D721Med (cell line): ENCODE measurements around the gene PRRC1.

Source experiments
- DNase-seq: peaks from one replicate; pipeline ENCODE4 v3.0.0; 2011; ENCODE audit warnings: low spot score; ENCODE audit not compliant: insufficient read length
- FAIRE-seq: peaks from 2 replicates; lab custom pipeline; 2011; peaks lifted over from hg19 to GRCh38; lab: Jason Lieb, UNC
- TF ChIP-seq, protein P1 (sequence below): IDR thresholded peaks from 2 replicates; pipeline ENCODE4 v1.5.1; 2012; ENCODE audit warnings: mild to moderate bottlenecking, control low read depth; ENCODE audit not compliant: insufficient read depth; ENCODE audit errors: missing control alignments

PRRC1 gene

GRCh38 chr5:127517480-127518318 lies at the start of gene PRRC1:
Gene PRRC1, plus strand, starts transcription at chr5:127517640. Its CDS starts 5,840 bp downstream, at chr5:127523480.
- no peak for FAIRE-seq

DNA sequence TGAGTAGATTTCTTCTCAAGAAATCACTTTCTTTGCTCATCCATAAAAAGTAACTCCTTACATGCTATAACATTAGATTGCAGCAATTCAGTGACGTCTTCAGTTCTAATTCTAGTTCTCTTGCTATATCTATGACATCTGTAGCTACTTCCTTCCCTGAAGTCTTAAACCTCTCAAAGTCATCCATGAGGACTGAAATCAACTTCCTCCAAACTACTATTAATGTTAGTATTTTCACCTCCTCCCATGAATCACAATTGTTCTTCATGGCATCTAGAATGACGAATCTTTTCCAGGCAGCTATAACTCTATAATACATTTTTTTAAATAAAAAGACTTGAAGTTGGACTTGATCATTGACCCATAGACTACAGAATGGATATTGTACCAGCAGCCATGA lies 46.2 kb upstream of the PRRC1 start:
- FAIRE-seq (no peak), DNase-seq (no peak)
- TF ChIP-seq, protein P1, sequence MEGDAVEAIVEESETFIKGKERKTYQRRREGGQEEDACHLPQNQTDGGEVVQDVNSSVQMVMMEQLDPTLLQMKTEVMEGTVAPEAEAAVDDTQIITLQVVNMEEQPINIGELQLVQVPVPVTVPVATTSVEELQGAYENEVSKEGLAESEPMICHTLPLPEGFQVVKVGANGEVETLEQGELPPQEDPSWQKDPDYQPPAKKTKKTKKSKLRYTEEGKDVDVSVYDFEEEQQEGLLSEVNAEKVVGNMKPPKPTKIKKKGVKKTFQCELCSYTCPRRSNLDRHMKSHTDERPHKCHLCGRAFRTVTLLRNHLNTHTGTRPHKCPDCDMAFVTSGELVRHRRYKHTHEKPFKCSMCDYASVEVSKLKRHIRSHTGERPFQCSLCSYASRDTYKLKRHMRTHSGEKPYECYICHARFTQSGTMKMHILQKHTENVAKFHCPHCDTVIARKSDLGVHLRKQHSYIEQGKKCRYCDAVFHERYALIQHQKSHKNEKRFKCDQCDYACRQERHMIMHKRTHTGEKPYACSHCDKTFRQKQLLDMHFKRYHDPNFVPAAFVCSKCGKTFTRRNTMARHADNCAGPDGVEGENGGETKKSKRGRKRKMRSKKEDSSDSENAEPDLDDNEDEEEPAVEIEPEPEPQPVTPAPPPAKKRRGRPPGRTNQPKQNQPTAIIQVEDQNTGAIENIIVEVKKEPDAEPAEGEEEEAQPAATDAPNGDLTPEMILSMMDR = no peak

More at GRCh38 chr5:127517480-127518318, at the start of gene PRRC1:
- TF ChIP-seq, protein P1 = no peak
- DNase-seq = peak; percentile 32

- DNase-seq (no peak), FAIRE-seq (no peak)
- TF ChIP-seq, protein P1 = no peak
Observed at GRCh38 chr5:127472700-127473099, 44.7 kb upstream of the PRRC1 start.

GRCh38 chr5:127486471-127486870 lies 31.0 kb upstream of the PRRC1 start:
- DNase-seq (no peak), FAIRE-seq (no peak)
- TF ChIP-seq, protein P1 = no peak

DNA sequence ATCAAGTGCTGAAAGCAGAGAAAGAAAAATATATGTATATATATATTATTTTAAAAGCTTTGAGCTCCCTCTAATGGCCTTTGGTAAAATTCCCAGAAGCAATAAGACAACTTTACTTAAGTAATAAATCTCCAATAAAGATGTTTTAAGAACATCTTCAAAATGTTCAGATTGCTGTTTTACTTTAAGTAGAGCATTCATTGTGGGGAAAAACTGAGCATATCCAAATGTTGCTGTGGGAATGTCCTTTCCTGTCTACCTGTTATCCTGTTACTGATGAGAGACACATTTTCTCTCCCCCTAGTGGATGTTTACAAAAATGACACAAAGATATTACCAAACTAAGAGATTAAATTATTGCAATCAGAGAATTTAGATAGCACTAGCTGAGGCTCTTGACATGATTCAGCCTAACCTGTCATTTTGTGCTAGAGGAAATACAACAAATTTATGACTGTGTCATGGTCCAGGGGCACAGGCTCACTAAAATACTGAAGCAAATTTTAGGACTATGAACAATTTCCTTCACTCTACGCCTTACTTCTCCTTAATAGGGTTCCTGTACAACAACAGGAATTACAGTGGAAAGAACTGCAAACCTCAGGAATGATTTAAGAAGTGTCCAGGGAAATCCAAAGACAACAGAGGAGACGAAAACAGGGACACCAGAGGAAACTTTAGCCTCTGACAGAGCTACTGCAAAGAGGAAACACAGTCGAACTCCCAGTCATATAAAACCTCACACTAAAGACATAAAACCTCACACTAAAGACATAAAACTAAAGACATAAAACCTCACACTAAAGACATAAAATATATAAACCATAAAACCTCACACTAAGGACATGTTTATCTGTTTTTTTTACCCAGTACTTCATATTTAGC lies 24.3 kb upstream of the PRRC1 start:
- FAIRE-seq (peak; percentile 89), DNase-seq (no peak)
- TF ChIP-seq, protein P1 = peak; percentile 63

DNA sequence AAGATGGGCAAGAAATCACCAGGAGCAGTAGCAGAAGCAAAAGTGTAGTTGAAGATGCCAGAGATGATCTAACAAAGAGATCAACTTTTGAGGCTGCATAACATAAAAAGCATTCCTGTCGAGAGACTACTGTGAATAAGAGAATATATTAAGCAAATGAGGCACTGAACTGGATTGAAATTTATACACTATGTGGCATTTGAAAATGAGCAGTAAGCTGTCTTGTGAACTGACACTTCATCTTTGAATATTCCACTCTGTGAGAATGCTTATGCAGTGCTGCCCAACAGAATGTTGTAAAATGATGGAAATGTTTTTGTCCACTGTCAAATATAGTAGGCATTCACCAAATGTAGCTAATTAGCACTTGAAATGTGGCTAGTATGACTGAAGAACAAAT lies 18.9 kb upstream of the PRRC1 start:
- DNase-seq (no peak), FAIRE-seq (no peak)

More for the DNA sequence above, 18.9 kb upstream of the PRRC1 start:
- TF ChIP-seq, protein P1 = no peak
